GM11168 (cell line): ENCODE measurements around the gene WIZ.
"Not testable (repeated sequence)": the region's sequence is repeated elsewhere in the genome, so short reads cannot be mapped to it uniquely, and the experiment has no call there.

Experiments used
- in situ Hi-C: fragments of 300-500 bp; cut with MboI; formaldehyde crosslinking; loops from one replicate; pipeline ENCODE4 v1.12.0; 2022; ENCODE audit warnings: low sequenced_read_pairs; ENCODE audit not compliant: unreplicated experiment

WIZ gene

GRCh38 chr19:15449620-15450527 lies at the start of gene WIZ:
Gene WIZ, minus strand, starts transcription at chr19:15449956. Its CDS starts 1,649 bp downstream, at chr19:15448307.
- in situ Hi-C loops = no loop called here

GRCh38 chr19:15498910-15499309 lies 49.2 kb upstream of the WIZ start:
- in situ Hi-C loops = no loop called here

GRCh38 chr19:15498156-15498858 lies 48.6 kb upstream of the WIZ start:
- in situ Hi-C loops = no loop called here

- in situ Hi-C loops = no loop called here
These were observed 45.4 kb upstream of the WIZ start for GRCh38 chr19:15495151-15495550.

- in situ Hi-C loops = no loop called here
These were observed 38.9 kb upstream of the WIZ start for GRCh38 chr19:15488489-15489226.

- in situ Hi-C loops = no loop called here
These were observed 37.3 kb upstream of the WIZ start for GRCh38 chr19:15487038-15487437.

GRCh38 chr19:15485768-15486167 lies 36.0 kb upstream of the WIZ start:
- in situ Hi-C loops = not testable (repeated sequence)

- in situ Hi-C loops = not testable (repeated sequence)
These were observed 31.2 kb upstream of the WIZ start for GRCh38 chr19:15480996-15481395.

GRCh38 chr19:15479391-15480345 lies 29.9 kb upstream of the WIZ start, which contains the start of gene PGLYRP2:
Gene PGLYRP2, minus strand, starts transcription at chr19:15479501. Its CDS starts 130 bp downstream, at chr19:15479371.
- in situ Hi-C loops = no loop called here

- in situ Hi-C loops = no loop called here
These were observed 26.6 kb upstream of the WIZ start for GRCh38 chr19:15476325-15476724.

GRCh38 chr19:15475611-15476010 lies 25.9 kb upstream of the WIZ start:
- in situ Hi-C loops = no loop called here

- in situ Hi-C loops = no loop called here
These were observed 25.4 kb upstream of the WIZ start for GRCh38 chr19:15475169-15475568.

GRCh38 chr19:15473821-15474220 lies 24.1 kb upstream of the WIZ start:
- in situ Hi-C loops = not testable (repeated sequence)

GRCh38 chr19:15471639-15472101 lies 21.9 kb upstream of the WIZ start:
- in situ Hi-C loops = no loop called here

- in situ Hi-C loops = loop anchor here (10.0 kb wide), 1 partner anchor 85 kb away; no protein-coding TSS in a partner anchor
These were observed 19.9 kb upstream of the WIZ start for GRCh38 chr19:15469513-15470297.

- in situ Hi-C loops = loop anchor here (10.0 kb wide), 1 partner anchor 86 kb away; no protein-coding TSS in a partner anchor
These were observed 19.1 kb upstream of the WIZ start for GRCh38 chr19:15468675-15469512.

GRCh38 chr19:15467734-15468214 lies 18.0 kb upstream of the WIZ start:
- in situ Hi-C loops = loop anchor here (10.0 kb wide), 1 partner anchor 87 kb away; no protein-coding TSS in a partner anchor
